MG63 (cell line): ENCODE results near the gene UBA7. TPM values are rescaled to one million over a fixed set of nuclear protein-coding genes. Genes with fewer than 3 reads are reported as not detected.
A peak's percentile ranks its signal among the peaks of the same experiment; 100 is the strongest.
"Not testable (repeated sequence)": the region's sequence is repeated elsewhere in the genome, so short reads cannot be mapped to it uniquely, and the experiment has no call there.

Experiments
- DNase-seq: peaks from one replicate; pipeline ENCODE4 v3.0.0-alpha.2; 2020
- H3K27me3 ChIP-seq: fragments of 250-450 bp; sonication (Bioruptor Pico); 2 replicates; pipeline ENCODE4 v1.5.1; 2020; ENCODE audit warnings: mild to moderate bottlenecking, moderate library complexity
- H3K36me3 ChIP-seq: fragments of 250-450 bp; sonication (Bioruptor Pico); 2 replicates; pipeline ENCODE4 v1.5.1; 2020; ENCODE audit warnings: mild to moderate bottlenecking, moderate library complexity
- H3K4me3 ChIP-seq: fragments of 250-450 bp; sonication (Bioruptor Pico); 2 replicates; pipeline ENCODE4 v1.5.1; 2020; ENCODE audit warnings: mild to moderate bottlenecking, moderate library complexity
- H3K9me3 ChIP-seq: fragments of 250-450 bp; sonication (Bioruptor Pico); 2 replicates; pipeline ENCODE4 v1.5.1; 2020; ENCODE audit warnings: mild to moderate bottlenecking, moderate library complexity
- total RNA-seq: library from RNA; depleted of rRNA; stranded (reverse); fragments of >200 nt; shearing (Covaris generic); gene quantifications from 2 replicates; pipeline ENCODE4 v1.2.3, GENCODE V29; 2014; ENCODE audit warnings: low replicate concordance

The UBA7 gene
- total RNA-seq, 1 experiment from 2014 or later, result 6.9 TPM

GRCh38 chr3:49792371-49793150 is 21.2 kb downstream of the UBA7 start:
- Histone ChIP-seq H3K36me3 (no peaks in the 10 kb centered on the region), H3K27me3 (no peaks in the 10 kb centered on the region), H3K9me3 (no peaks in the 10 kb centered on the region), H3K4me3 (no peak overlapping the region)
- DNase-seq, result no peak

- Histone ChIP-seq H3K27me3 (no peaks in the 10 kb centered on the region), H3K9me3 (no peaks in the 10 kb centered on the region)
- no peak for DNase-seq
These were observed 22.2 kb downstream of the UBA7 start for GRCh38 chr3:49791571-49791970.

GRCh38 chr3:49790626-49791411 is 22.9 kb downstream of the UBA7 start:
- Histone ChIP-seq H3K27me3 (no peaks in the 10 kb centered on the region), H3K9me3 (no peaks in the 10 kb centered on the region), H3K4me3 (no peak overlapping the region), H3K36me3 (no peaks in the 10 kb centered on the region)
- DNase-seq, result no peak

More at GRCh38 chr3:49791571-49791970, 22.2 kb downstream of the UBA7 start:
- H3K4me3 ChIP-seq, result no peak overlapping the region
- H3K36me3 ChIP-seq, result no peaks in the 10 kb centered on the region

- H3K4me3 ChIP-seq, result no peak overlapping the region
- no peaks in the 10 kb centered on the region for H3K27me3 ChIP-seq
- no peak for DNase-seq
- peaks cover 4% of the 10 kb centered on the region; the same call in 1 of the 2 replicates for H3K36me3 ChIP-seq
- H3K9me3 ChIP-seq, result no peaks in the 10 kb centered on the region
These were observed 25.7 kb downstream of the UBA7 start for GRCh38 chr3:49788056-49788455.

- Histone ChIP-seq H3K36me3 (peaks cover 4% of the 10 kb centered on the region; the same call in 1 of the 2 replicates), H3K4me3 (no peak overlapping the region), H3K27me3 (no peaks in the 10 kb centered on the region), H3K9me3 (no peaks in the 10 kb centered on the region)
- no peak for DNase-seq
These were observed 26.2 kb downstream of the UBA7 start for GRCh38 chr3:49787536-49787935.

- Histone ChIP-seq H3K9me3 (no peaks in the 10 kb centered on the region), H3K27me3 (no peaks in the 10 kb centered on the region), H3K4me3 (peak overlapping the region; percentile 92), H3K36me3 (peaks cover 4% of the 10 kb centered on the region; the same call in 1 of the 2 replicates)
- DNase-seq, result no peak
These were observed 26.6 kb downstream of the UBA7 start for GRCh38 chr3:49787182-49787464.

- DNase-seq, result peak; percentile 99
- H3K27me3 ChIP-seq, result no peaks in the 10 kb centered on the region
- H3K4me3 ChIP-seq, result peak within 1 kb of the TSS; percentile 92
- H3K36me3 ChIP-seq, result peaks cover 4% of the 10 kb centered on the region; the same call in 1 of the 2 replicates
- H3K9me3 ChIP-seq, result no peaks in the 10 kb centered on the region
These were observed 27.2 kb downstream of the UBA7 start, which contains the start of gene IP6K1 for GRCh38 chr3:49786357-49787181. Gene IP6K1 (minus strand): TSS chr3:49786542. CDS start chr3:49748040, 38,502 bp downstream.

GRCh38 chr3:49785565-49786356 is 28.0 kb downstream of the UBA7 start:
- Histone ChIP-seq H3K36me3 (peaks cover 4% of the 10 kb centered on the region; the same call in 1 of the 2 replicates), H3K27me3 (no peaks in the 10 kb centered on the region), H3K4me3 (peak overlapping the region; percentile 92), H3K9me3 (no peaks in the 10 kb centered on the region)
- DNase-seq, result peak; percentile 30

GRCh38 chr3:49782277-49782676 is 31.5 kb downstream of the UBA7 start:
- H3K27me3 ChIP-seq, H3K9me3 ChIP-seq, H3K4me3 ChIP-seq, DNase-seq, H3K36me3 ChIP-seq: not testable (repeated sequence)

GRCh38 chr3:49781415-49782199 is 32.1 kb downstream of the UBA7 start:
- no peak for DNase-seq
- Histone ChIP-seq H3K4me3 (no peak overlapping the region), H3K27me3 (no peaks in the 10 kb centered on the region)

GRCh38 chr3:49780975-49781365 is 32.8 kb downstream of the UBA7 start:
- not testable (repeated sequence) for DNase-seq, H3K4me3 ChIP-seq, H3K36me3 ChIP-seq, H3K27me3 ChIP-seq, H3K9me3 ChIP-seq

More at GRCh38 chr3:49781415-49782199, 32.1 kb downstream of the UBA7 start:
- Histone ChIP-seq H3K9me3 (no peaks in the 10 kb centered on the region), H3K36me3 (peaks cover 4% of the 10 kb centered on the region; the same call in 1 of the 2 replicates)

GRCh38 chr3:49780080-49780974 is 33.4 kb downstream of the UBA7 start:
- H3K9me3 ChIP-seq, result no peaks in the 10 kb centered on the region
- no peak overlapping the region for H3K4me3 ChIP-seq
- no peak for DNase-seq
- no peaks in the 10 kb centered on the region for H3K27me3 ChIP-seq
- peaks cover 4% of the 10 kb centered on the region; the same call in 1 of the 2 replicates for H3K36me3 ChIP-seq

GRCh38 chr3:49779358-49780079 is 34.2 kb downstream of the UBA7 start:
- H3K36me3 ChIP-seq, result no peaks in the 10 kb centered on the region
- DNase-seq, result no peak
- no peak overlapping the region for H3K4me3 ChIP-seq
- H3K9me3 ChIP-seq, result no peaks in the 10 kb centered on the region
- H3K27me3 ChIP-seq, result no peaks in the 10 kb centered on the region

GRCh38 chr3:49776101-49776500 is 37.7 kb downstream of the UBA7 start:
- H3K36me3 ChIP-seq, H3K9me3 ChIP-seq, DNase-seq, H3K4me3 ChIP-seq, H3K27me3 ChIP-seq: not testable (repeated sequence)
